GM12878 (cell line): Measurements from ENCODE around the gene SLC25A29. TPM values are rescaled to one million over a fixed set of nuclear protein-coding genes. Genes with fewer than 3 reads are reported as not detected.
A peak's percentile ranks its signal among the peaks of the same experiment; 100 is the strongest.

Experiments
- ATAC-seq: fragments of 200-7000 bp; cut with Tn5 transposase; 3 replicates; pipeline ENCODE4 v1.9.1; 2020; ENCODE audit warnings: mild to moderate bottlenecking, moderate library complexity
- BruUV-seq: library from RNA; stranded (reverse); fragments of 400-500 nt; replicated peaks from 2 replicates; lab custom pipeline; 2021; lab: Mats Ljungman, UMichigan
- CTCF ChIA-PET: fragments of 300-600 bp; sonication (Branson Sonifier 250); formaldehyde crosslinking; extraction: SDS; loops from one replicate; lab custom pipeline; 2021; ENCODE audit warnings: inconsistent platforms; lab: Yijun Ruan, JAX
- POLR2A ChIA-PET: fragments of 350-600 bp; formaldehyde crosslinking; extraction: SDS; loops from one replicate; lab custom pipeline; 2021; ENCODE audit warnings: inconsistent platforms; lab: Charles Lee
- RAD21 ChIA-PET: fragments of 300-600 bp; sonication (Branson Sonifier 250); formaldehyde crosslinking; loops from one replicate; lab custom pipeline; 2023; ENCODE audit warnings: antibody characterized with exemption; ENCODE audit not compliant: unreplicated experiment; lab: Charles Lee
- SMC1A ChIA-PET: fragments of 300-600 bp; sonication (Branson Sonifier 250); formaldehyde crosslinking; loops from one replicate; lab custom pipeline; 2023; ENCODE audit not compliant: unreplicated experiment, uncharacterized antibody; lab: Charles Lee
- DNase-seq: peaks from one replicate; pipeline ENCODE4 v3.0.0-alpha.2; 2011; ENCODE audit warnings: low read depth, low spot score
- FAIRE-seq: peaks from 3 replicates; lab custom pipeline; 2011; peaks lifted over from hg19 to GRCh38; lab: Jason Lieb, UNC
- H2AFZ ChIP-seq: 2 replicates; pipeline ENCODE4 v1.6.0; 2011; ENCODE audit warnings: low read depth, low read length, control low read depth; ENCODE audit not compliant: control insufficient read depth
- H3K27ac ChIP-seq: 2 replicates; pipeline ENCODE4 v1.5.1; 2011; ENCODE audit warnings: control low read depth; ENCODE audit not compliant: control insufficient read depth, insufficient read depth
- H3K27me3 ChIP-seq, 2 experiments: replicated peaks in 1 of 2; 2 replicates each; pipeline versions ENCODE4 v1.6.0 to v1.6.1; 2011; ENCODE audit warnings: low read length in 1 of 2; ENCODE audit not compliant: control insufficient read depth in 2 of 2, insufficient read depth in 2 of 2
- H3K36me3 ChIP-seq, 2 experiments: 2 replicates each; pipeline ENCODE4 v1.5.1; 2011; ENCODE audit warnings: low read length in 1 of 2; ENCODE audit not compliant: control insufficient read depth in 2 of 2, insufficient read depth in 2 of 2
- H3K4me1 ChIP-seq: 2 replicates; pipeline ENCODE4 v1.6.1; 2011; ENCODE audit warnings: mild to moderate bottlenecking, low read length, moderate library complexity, mixed read lengths; ENCODE audit not compliant: control insufficient read depth, insufficient read depth
- H3K4me2 ChIP-seq: 2 replicates; pipeline ENCODE4 v1.6.0; 2011; ENCODE audit warnings: control low read depth; ENCODE audit not compliant: control insufficient read depth, insufficient read depth
- H3K4me3 ChIP-seq: fragments of 200-600 bp; sonication (generic); 2 replicates; pipeline ENCODE4 v1.5.1; 2016
- H3K79me2 ChIP-seq: 2 replicates; pipeline ENCODE4 v1.6.0; 2011; ENCODE audit warnings: low read length; ENCODE audit not compliant: control insufficient read depth, insufficient read depth
- H3K9ac ChIP-seq: 2 replicates; pipeline ENCODE4 v1.8.0; 2011; ENCODE audit warnings: low read length, control low read depth, mixed read lengths; ENCODE audit not compliant: control insufficient read depth, insufficient read depth
- H3K9me3 ChIP-seq: replicated peaks from 3 replicates; pipeline ENCODE4 v1.5.1; 2011; ENCODE audit warnings: mild to moderate bottlenecking, low read length; ENCODE audit not compliant: control insufficient read depth, insufficient read depth
- H4K20me1 ChIP-seq: 2 replicates; pipeline ENCODE4 v1.6.0; 2011; ENCODE audit not compliant: control insufficient read depth, insufficient read depth
- ASH2L ChIP-seq: fragments of 300-600, 200-600 bp; sonication (generic); IDR thresholded peaks from 2 replicates; pipeline ENCODE4 v1.6.1; 2017; ENCODE audit warnings: low read depth, mild to moderate bottlenecking, borderline replicate concordance
- CHD1 ChIP-seq: IDR thresholded peaks from 2 replicates; pipeline ENCODE4 v1.6.1; 2012; ENCODE audit warnings: low read depth, low read length, improper control_type of control experiment
- ESRRA ChIP-seq: IDR thresholded peaks from 2 replicates; pipeline ENCODE4 v1.6.1; 2012; ENCODE audit warnings: mild to moderate bottlenecking, low read length, improper control_type of control experiment
- GATAD2B ChIP-seq: fragments of 450-650 bp; conservative IDR thresholded peaks from 2 replicates; pipeline ENCODE4 v1.6.1; 2017; ENCODE audit warnings: low read depth, mild to moderate bottlenecking, moderate library complexity
- IKZF2 ChIP-seq, 2 experiments: fragments of 450-650 bp; IDR thresholded peaks; 2 replicates each; pipeline ENCODE4 v1.6.1; 2017; ENCODE audit warnings: mild to moderate bottlenecking in 2 of 2, moderate library complexity in 2 of 2
- KAT2A ChIP-seq: conservative IDR thresholded peaks from 2 replicates; pipeline ENCODE4 v1.6.1; 2011; ENCODE audit warnings: low read depth, low read length; ENCODE audit not compliant: control insufficient read depth
- MEF2B ChIP-seq: fragments of 450-650 bp; IDR thresholded peaks from 2 replicates; pipeline ENCODE4 v1.6.1; 2018; ENCODE audit warnings: mild to moderate bottlenecking, moderate library complexity; ENCODE audit not compliant: partially characterized antibody, poor library complexity, severe bottlenecking
- MXI1 ChIP-seq: fragments of 150-350 bp; IDR thresholded peaks from 2 replicates; pipeline ENCODE4 v1.6.1; 2011; ENCODE audit warnings: low read depth, mild to moderate bottlenecking, inconsistent platforms, low read length, improper control_type of control experiment
- NFXL1 ChIP-seq: fragments of 450-650 bp; IDR thresholded peaks from 2 replicates; pipeline ENCODE4 v1.6.1; 2017; ENCODE audit warnings: antibody characterized with exemption, mild to moderate bottlenecking, borderline replicate concordance
- PAX5 ChIP-seq: IDR thresholded peaks from 2 replicates; pipeline ENCODE4 v1.6.1; 2011; ENCODE audit warnings: low read depth, low read length, borderline replicate concordance
- POLR2AphosphoS2 ChIP-seq: IDR thresholded peaks from 2 replicates; pipeline ENCODE4 v1.6.1; 2011; ENCODE audit warnings: low read depth, mild to moderate bottlenecking, low read length, improper control_type of control experiment, moderate library complexity
- REST ChIP-seq: IDR thresholded peaks from 2 replicates; pipeline ENCODE4 v1.6.1; 2012; ENCODE audit warnings: mild to moderate bottlenecking, low read depth, low read length
- WGBS: methylation state at CpG from one replicate; pipeline ENCODE4 v1.1.6; 2016; ENCODE audit warnings: low lambda C conversion rate; ENCODE audit not compliant: insufficient replicate concordance, insufficient coverage; ENCODE audit errors: missing lambda C conversion rate; 5-methylcytosine and 5-hydroxymethylcytosine counted together
- in situ Hi-C: fragments of 300-500 bp; cut with MboI; formaldehyde crosslinking; loops from 9 replicates; pipeline ENCODE4 v1.14.3; 2018; ENCODE audit warnings: mixed read lengths
- intact Hi-C: fragments of 100-400 bp; cut with micrococcal nuclease; formaldehyde crosslinking; loops from one replicate; pipeline ENCODE4 v1.14.2; 2022; ENCODE audit not compliant: unreplicated experiment
- polyA plus RNA-seq, 11 experiments: library from polyadenylated mRNA; depleted of rRNA in 4 of 11; unstranded in 6 of 11; stranded (reverse) in 5 of 11; fragments of >200 nt; fragmentation: Nextera tagmentation in 4 of 11; fragmentation: Illumina TruSeq in 1 of 11; extraction: Ambion mirVana in 4 of 11; extraction: Trizol in 1 of 11; gene quantifications; 1 replicate in 1 of 11; 2 replicates in 10 of 11; pipeline versions ENCODE4 v1.2.1 to v1.2.3, GENCODE V29; 2011 to 2016; ENCODE audit warnings: inconsistent platforms in 2 of 11, missing spikeins in 2 of 11, low read depth in 1 of 11
- total RNA-seq, 4 experiments: library from RNA; depleted of rRNA in 3 of 4; stranded (reverse); fragments of >200 nt in 3 of 4; fragmentation: Illumina TruSeq in 1 of 4; extraction: Trizol in 1 of 4; gene quantifications; 2 replicates each; pipeline versions ENCODE4 v1.2.1 to v1.2.3, GENCODE V29; 2013 to 2021

The SLC25A29 gene
- total and polyA plus RNA-seq, 10 of the 15 experiments (the other 5 are each of a cell fraction or from before 2014, with no cell fraction given): 0.42 to 13.3 (median 4.0) TPM; not detected in 1

DNA sequence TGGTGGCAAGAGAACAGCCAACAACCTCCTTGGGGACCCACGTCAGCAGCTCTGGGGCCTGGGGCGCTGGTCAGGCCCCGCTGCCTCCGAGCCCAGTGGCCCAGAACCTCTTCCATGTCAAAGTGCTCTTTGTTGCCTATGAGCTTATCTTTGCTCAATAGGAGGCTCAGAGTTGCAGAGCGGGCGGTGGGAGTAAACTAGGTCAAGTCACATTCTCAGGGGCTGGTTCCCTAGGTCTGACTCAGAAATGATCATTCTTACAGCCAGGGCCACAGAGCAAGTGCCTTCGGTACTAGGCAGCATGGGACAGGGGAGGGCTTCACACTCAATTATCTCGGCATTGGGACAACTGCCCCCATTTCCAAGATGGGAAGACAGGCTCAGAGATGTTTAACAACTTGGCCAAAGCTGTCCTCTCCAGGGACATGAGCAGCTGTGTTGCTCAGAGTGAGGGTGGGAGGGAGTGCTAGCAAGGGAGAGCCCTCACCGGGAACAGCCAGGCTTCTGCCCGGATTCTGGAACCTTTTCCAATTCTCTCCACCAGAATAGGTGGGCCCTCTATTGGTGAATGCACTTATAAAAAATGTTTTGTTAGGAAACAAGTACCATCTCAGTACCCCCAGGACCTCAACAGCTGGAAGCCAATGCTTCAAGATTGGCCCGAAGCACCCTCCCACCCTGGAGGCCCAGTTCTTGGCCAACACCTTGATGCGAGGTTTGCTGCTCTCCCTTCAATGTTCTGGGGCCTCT, 11.9 kb downstream of the SLC25A29 start (continued):
- TF ChIP-seq IKZF2 (IDR thresholded peaks at IDR 0.05) (no peak), NFXL1 (no peak), ASH2L (no peak), PAX5 (peak; percentile 96), KAT2A (no peak)

GRCh38 chr14:100293497-100294212, 12.6 kb downstream of the SLC25A29 start:
- Histone ChIP-seq H2AFZ (no peak overlapping the region), H3K4me2 (no peak overlapping the region), H4K20me1 (no peaks in the 10 kb centered on the region), H3K9ac (no peak overlapping the region), H3K79me2 (no peaks in the 10 kb centered on the region), H3K9me3 (no peaks in the 10 kb centered on the region)
- RAD21 ChIA-PET: interaction anchor here (0.7 to 1.7 kb wide), 5 partner anchors 8 to 84 kb away, joined by 3 to 5 read pairs (median 4); a partner anchor contains a TSS
- WGBS: 72% methylated on average over 14 of the region's 14 CpGs
- FAIRE-seq: no peak
- SMC1A ChIA-PET: interaction anchor here (1.5 to 2.5 kb wide), 2 partner anchors 9 to 80 kb away, joined by 4 to 11 read pairs; a partner anchor contains a TSS
- in situ Hi-C loops: no loop called here
- intact Hi-C loops: no loop called here
- CTCF ChIA-PET: interaction anchor here (0.6 to 4.4 kb wide), 7 partner anchors 8 to 92 kb away, joined by 3 to 39 read pairs (median 4); no protein-coding TSS in a partner anchor
- BruUV-seq: no TSS peak
- TF ChIP-seq ESRRA: no peak
- TF ChIP-seq POLR2AphosphoS2: no peak
- TF ChIP-seq MXI1: no peak
- TF ChIP-seq GATAD2B: no peak
- no peak for TF ChIP-seq REST
- TF ChIP-seq MEF2B: no peak
- no peak for TF ChIP-seq CHD1
- TF ChIP-seq, all 136 proteins: peak for 0
- POLR2A ChIA-PET: interaction anchor here (0.9 to 1.0 kb wide), 2 partner anchors 8 to 44 kb away, joined by 3 read pairs; no protein-coding TSS in a partner anchor
- H3K27me3 ChIP-seq: no peaks in the 10 kb centered on the region
- ATAC-seq (no peak), DNase-seq (no peak)
- H3K27ac ChIP-seq: no peak overlapping the region
- no peaks in the 10 kb centered on the region for H3K36me3 ChIP-seq
- H3K4me3 ChIP-seq: no peak overlapping the region
- H3K4me1 ChIP-seq: peaks cover 16% of the 10 kb centered on the region
